Measurements from ENCODE around the gene KNTC1.

Gene KNTC1

GRCh38 chr12:122665349-122665748 lies 138.3 kb downstream of the KNTC1 start:
- no peak for DNase-seq (ENCODE audit: insufficient read length, low spot score)
- no peak for FAIRE-seq
- TF ChIP-seq TAF1 (IDR thresholded peaks at IDR 0.05; ENCODE audit: low read depth, low read length) (no peak), SPI1 (IDR thresholded peaks at IDR 0.05; ENCODE audit: low read depth, low read length) (no peak), POLR2AphosphoS5 (IDR thresholded peaks at IDR 0.05; ENCODE audit: low read depth, low read length) (no peak), POU2F2 (IDR thresholded peaks at IDR 0.05; ENCODE audit: low read depth, low read length) (no peak), POLR2A (IDR thresholded peaks at IDR 0.05; ENCODE audit: low read depth, low read length) (no peak), PAX5 (IDR thresholded peaks at IDR 0.05; ENCODE audit: insufficient read depth, low read length, severe bottlenecking) (no peak)

- FAIRE-seq (no peak), DNase-seq (ENCODE audit: insufficient read length, low spot score) (no peak)
- TF ChIP-seq POLR2A (IDR thresholded peaks at IDR 0.05; ENCODE audit: low read depth, low read length), result no peak
- TF ChIP-seq SPI1 (IDR thresholded peaks at IDR 0.05; ENCODE audit: low read depth, low read length), result no peak
- no peak for TF ChIP-seq POU2F2 (IDR thresholded peaks at IDR 0.05; ENCODE audit: low read depth, low read length)
- no peak for TF ChIP-seq TAF1 (IDR thresholded peaks at IDR 0.05; ENCODE audit: low read depth, low read length)
- no peak for TF ChIP-seq POLR2AphosphoS5 (IDR thresholded peaks at IDR 0.05; ENCODE audit: low read depth, low read length)
- TF ChIP-seq PAX5 (IDR thresholded peaks at IDR 0.05; ENCODE audit: insufficient read depth, low read length, severe bottlenecking), result no peak
These were observed 138.7 kb downstream of the KNTC1 start for GRCh38 chr12:122665759-122666158.

GRCh38 chr12:122668268-122668667 lies 141.2 kb downstream of the KNTC1 start:
- DNase-seq (ENCODE audit: insufficient read length, low spot score) (no peak), FAIRE-seq (no peak)
- no peak for TF ChIP-seq PAX5 (IDR thresholded peaks at IDR 0.05; ENCODE audit: insufficient read depth, low read length, severe bottlenecking)
- TF ChIP-seq POLR2AphosphoS5 (IDR thresholded peaks at IDR 0.05; ENCODE audit: low read depth, low read length), result no peak
- no peak for TF ChIP-seq POU2F2 (IDR thresholded peaks at IDR 0.05; ENCODE audit: low read depth, low read length)
- no peak for TF ChIP-seq POLR2A (IDR thresholded peaks at IDR 0.05; ENCODE audit: low read depth, low read length)
- TF ChIP-seq TAF1 (IDR thresholded peaks at IDR 0.05; ENCODE audit: low read depth, low read length), result no peak
- TF ChIP-seq SPI1 (IDR thresholded peaks at IDR 0.05; ENCODE audit: low read depth, low read length), result no peak

GRCh38 chr12:122669397-122670070 lies 142.5 kb downstream of the KNTC1 start:
- no peak for DNase-seq (ENCODE audit: insufficient read length, low spot score)
- no peak for FAIRE-seq
- no peak for TF ChIP-seq POU2F2 (IDR thresholded peaks at IDR 0.05; ENCODE audit: low read depth, low read length)
- TF ChIP-seq TAF1 (IDR thresholded peaks at IDR 0.05; ENCODE audit: low read depth, low read length), result no peak
- TF ChIP-seq POLR2A (IDR thresholded peaks at IDR 0.05; ENCODE audit: low read depth, low read length), result no peak
- TF ChIP-seq SPI1 (IDR thresholded peaks at IDR 0.05; ENCODE audit: low read depth, low read length), result no peak
- TF ChIP-seq POLR2AphosphoS5 (IDR thresholded peaks at IDR 0.05; ENCODE audit: low read depth, low read length), result no peak
- TF ChIP-seq PAX5 (IDR thresholded peaks at IDR 0.05; ENCODE audit: insufficient read depth, low read length, severe bottlenecking), result no peak

GRCh38 chr12:122672515-122672914 lies 145.5 kb downstream of the KNTC1 start:
- no peak for FAIRE-seq
- DNase-seq (ENCODE audit: insufficient read length, low spot score), result no peak
- no peak for TF ChIP-seq PAX5 (IDR thresholded peaks at IDR 0.05; ENCODE audit: insufficient read depth, low read length, severe bottlenecking)
- no peak for TF ChIP-seq TAF1 (IDR thresholded peaks at IDR 0.05; ENCODE audit: low read depth, low read length)
- TF ChIP-seq POU2F2 (IDR thresholded peaks at IDR 0.05; ENCODE audit: low read depth, low read length), result no peak
- no peak for TF ChIP-seq POLR2AphosphoS5 (IDR thresholded peaks at IDR 0.05; ENCODE audit: low read depth, low read length)
- TF ChIP-seq SPI1 (IDR thresholded peaks at IDR 0.05; ENCODE audit: low read depth, low read length), result no peak
- no peak for TF ChIP-seq POLR2A (IDR thresholded peaks at IDR 0.05; ENCODE audit: low read depth, low read length)

Data from GM12891 (cell line).